Fibroblast of lung (primary cell): ENCODE measurements around the gene FAM170B. TPM values are rescaled to one million over a fixed set of nuclear protein-coding genes. Genes with fewer than 3 reads are reported as not detected.

Experiments used
- DNase-seq, 2 donors: peaks; one replicate each; pipeline versions ENCODE4 v3.0.0 to v3.0.0-alpha.2; 2010; ENCODE audit warnings: low read depth in 2 of 2
- H2AFZ ChIP-seq: 2 replicates; pipeline ENCODE4 v1.5.1; 2012; ENCODE audit warnings: low read length, control low read depth, inconsistent platforms
- H3K27ac ChIP-seq: 2 replicates; pipeline ENCODE4 v1.5.1; 2011; ENCODE audit warnings: low read length, control low read depth; ENCODE audit not compliant: insufficient read depth
- H3K27me3 ChIP-seq: 2 replicates; pipeline ENCODE4 v1.5.1; 2011; ENCODE audit warnings: mild to moderate bottlenecking, low read length; ENCODE audit not compliant: control insufficient read depth, insufficient read depth
- H3K36me3 ChIP-seq: 2 replicates; pipeline ENCODE4 v1.5.1; 2011; ENCODE audit warnings: low read length; ENCODE audit not compliant: control insufficient read depth, insufficient read depth
- H3K4me1 ChIP-seq: 2 replicates; pipeline ENCODE4 v1.5.1; 2011; ENCODE audit warnings: low read length; ENCODE audit not compliant: control insufficient read depth, insufficient read depth; ENCODE audit errors: extremely low read depth
- H3K4me2 ChIP-seq: 2 replicates; pipeline ENCODE4 v1.5.1; 2011; ENCODE audit warnings: low read length, control low read depth; ENCODE audit not compliant: insufficient read depth; ENCODE audit errors: extremely low read depth
- H3K4me3 ChIP-seq, 4 experiments: fragments of 200-600 bp in 1 of 4; sonication (generic) in 1 of 4; replicated peaks in 1 of 4; 2 replicates each; pipeline ENCODE4 v1.5.1; 2011 to 2016; ENCODE audit warnings: low read length in 4 of 4, low read depth in 3 of 4, mild to moderate bottlenecking in 3 of 4, control low read depth in 2 of 4, inconsistent platforms in 1 of 4, mixed read lengths in 1 of 4; ENCODE audit not compliant: insufficient read depth in 1 of 4; ENCODE audit errors: control extremely low read depth in 1 of 4
- H3K79me2 ChIP-seq: 2 replicates; pipeline ENCODE4 v1.5.1; 2012; ENCODE audit warnings: mild to moderate bottlenecking, low read length, inconsistent platforms; ENCODE audit not compliant: control insufficient read depth, insufficient read depth
- H3K9ac ChIP-seq: 2 replicates; pipeline ENCODE4 v1.5.1; 2011; ENCODE audit warnings: mild to moderate bottlenecking, low read length, control low read depth; ENCODE audit not compliant: insufficient read depth
- H3K9me3 ChIP-seq: 2 replicates; pipeline ENCODE4 v1.5.1; 2012; ENCODE audit warnings: low read depth, low read length; ENCODE audit not compliant: control insufficient read depth, insufficient read depth
- H4K20me1 ChIP-seq: 2 replicates; pipeline ENCODE4 v1.5.1; 2011; ENCODE audit warnings: low read length; ENCODE audit not compliant: control insufficient read depth, insufficient read depth; ENCODE audit errors: extremely low read depth
- EZH2 ChIP-seq: IDR thresholded peaks from 2 replicates; pipeline ENCODE4 v1.5.1; 2012; ENCODE audit warnings: low read length, control low read depth, mild to moderate bottlenecking; ENCODE audit errors: missing control alignments
- polyA plus RNA-seq, 2 donors: library from polyadenylated mRNA; depleted of rRNA in 1 of 2; stranded (reverse) in 1 of 2; unstranded in 1 of 2; fragments of >200 nt; gene quantifications; 2 replicates each; pipeline ENCODE4 v1.2.1, GENCODE V29; 2011 to 2012; ENCODE audit warnings: missing spikeins in 1 of 2
- total RNA-seq: library from RNA; depleted of rRNA; stranded (reverse); fragments of >200 nt; gene quantifications from 2 replicates; pipeline ENCODE4 v1.2.1, GENCODE V29; 2014
- TF ChIP-seq, protein P1 (sequence below), 2 donors: IDR thresholded peaks in 1 of 2; conservative IDR thresholded peaks in 1 of 2; 1 replicate in 1 of 2; 2 replicates in 1 of 2; pipeline ENCODE4 v1.5.1; 2011 to 2012; ENCODE audit warnings: low read length in 2 of 2, control low read depth in 1 of 2, inconsistent platforms in 1 of 2, low read depth in 1 of 2, mild to moderate bottlenecking in 1 of 2

FAM170B gene
- total and polyA plus RNA-seq, 2 donors (not counting 1 experiment from before 2014, with no cell fraction given): not detected

DNA sequence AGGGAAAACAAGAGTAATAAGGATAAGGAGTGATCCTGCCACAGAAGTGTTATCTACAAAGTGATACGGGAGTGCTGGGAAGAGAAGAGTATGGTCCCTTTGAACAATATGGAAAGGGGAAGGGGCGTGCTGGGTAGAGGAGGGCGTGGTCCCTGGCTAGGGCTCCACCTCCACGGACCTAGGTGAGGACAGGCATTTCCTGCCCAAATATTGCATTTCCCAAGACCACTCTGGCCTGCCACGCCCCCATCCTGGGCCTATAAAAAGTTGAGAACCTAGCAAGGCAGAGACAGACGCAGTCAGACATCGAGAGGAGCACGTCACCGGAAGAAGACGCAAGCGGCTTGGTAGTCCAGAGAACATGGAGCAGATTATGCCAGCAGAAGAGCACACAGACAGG is 41.3 kb downstream of the FAM170B start:
- Histone ChIP-seq H3K4me2 (no peak overlapping the region), H3K27me3 (no peaks in the 10 kb centered on the region), H3K79me2 (no peaks in the 10 kb centered on the region), H3K9ac (no peak overlapping the region), H3K27ac (no peak overlapping the region), H3K9me3 (no peaks in the 10 kb centered on the region), H3K4me3 (no peak overlapping the region), H3K4me1 (peaks cover 12% of the 10 kb centered on the region), H2AFZ (no peak overlapping the region), H3K36me3 (no peaks in the 10 kb centered on the region), H4K20me1 (no peaks in the 10 kb centered on the region)
- TF ChIP-seq, protein P1, sequence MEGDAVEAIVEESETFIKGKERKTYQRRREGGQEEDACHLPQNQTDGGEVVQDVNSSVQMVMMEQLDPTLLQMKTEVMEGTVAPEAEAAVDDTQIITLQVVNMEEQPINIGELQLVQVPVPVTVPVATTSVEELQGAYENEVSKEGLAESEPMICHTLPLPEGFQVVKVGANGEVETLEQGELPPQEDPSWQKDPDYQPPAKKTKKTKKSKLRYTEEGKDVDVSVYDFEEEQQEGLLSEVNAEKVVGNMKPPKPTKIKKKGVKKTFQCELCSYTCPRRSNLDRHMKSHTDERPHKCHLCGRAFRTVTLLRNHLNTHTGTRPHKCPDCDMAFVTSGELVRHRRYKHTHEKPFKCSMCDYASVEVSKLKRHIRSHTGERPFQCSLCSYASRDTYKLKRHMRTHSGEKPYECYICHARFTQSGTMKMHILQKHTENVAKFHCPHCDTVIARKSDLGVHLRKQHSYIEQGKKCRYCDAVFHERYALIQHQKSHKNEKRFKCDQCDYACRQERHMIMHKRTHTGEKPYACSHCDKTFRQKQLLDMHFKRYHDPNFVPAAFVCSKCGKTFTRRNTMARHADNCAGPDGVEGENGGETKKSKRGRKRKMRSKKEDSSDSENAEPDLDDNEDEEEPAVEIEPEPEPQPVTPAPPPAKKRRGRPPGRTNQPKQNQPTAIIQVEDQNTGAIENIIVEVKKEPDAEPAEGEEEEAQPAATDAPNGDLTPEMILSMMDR (conservative IDR thresholded peaks at IDR 0.05 in 1 of 2, IDR thresholded peaks at IDR 0.05 in 1 of 2; ENCODE audit: low read depth in 1 of 2, low read length in 2 of 2): no peak
- TF ChIP-seq EZH2: no peak
- DNase-seq: no peak

DNA sequence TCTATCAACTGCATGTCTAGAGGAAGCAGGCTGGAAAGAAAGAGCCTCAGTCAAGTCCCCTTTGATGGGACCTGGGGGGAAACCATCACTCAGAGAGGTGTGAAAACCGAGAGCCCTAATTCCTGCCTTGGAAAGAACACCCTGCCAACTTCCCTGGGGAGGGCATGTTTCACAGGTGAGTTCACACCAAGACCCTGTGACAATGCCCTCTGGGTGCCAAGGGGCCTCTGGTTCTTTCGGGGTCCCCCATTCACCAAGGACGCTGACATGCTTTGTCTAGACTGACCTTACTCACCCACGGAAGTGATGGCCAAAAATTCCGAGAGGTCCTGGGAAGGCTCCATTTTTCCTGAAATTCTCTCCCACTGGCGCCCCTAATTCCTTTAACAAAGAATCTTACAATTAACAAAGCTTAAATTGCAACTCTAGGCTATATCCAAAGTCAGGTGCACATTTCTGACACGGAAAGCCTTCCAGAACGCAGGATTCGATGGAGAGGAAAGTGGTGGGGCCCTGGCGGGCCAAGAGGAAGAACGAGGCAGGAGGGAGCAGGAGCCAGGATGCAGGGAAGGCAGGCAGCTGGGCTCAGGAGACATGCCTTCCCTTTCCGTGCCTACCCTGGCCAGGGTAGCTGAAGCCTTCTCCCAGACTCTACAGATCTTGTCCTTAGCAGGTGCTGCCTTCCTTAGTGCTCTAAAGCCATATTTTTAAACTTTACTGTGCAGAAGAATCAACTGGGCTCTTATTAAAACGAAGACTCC is 42.2 kb downstream of the FAM170B start:
- Histone ChIP-seq H3K27me3 (no peaks in the 10 kb centered on the region), H3K79me2 (no peaks in the 10 kb centered on the region), H3K9ac (no peak overlapping the region), H3K27ac (no peak overlapping the region), H3K4me3 (no peak overlapping the region), H3K4me2 (no peak overlapping the region), H4K20me1 (no peaks in the 10 kb centered on the region), H3K9me3 (no peaks in the 10 kb centered on the region), H2AFZ (no peak overlapping the region), H3K36me3 (no peaks in the 10 kb centered on the region), H3K4me1 (peaks cover 12% of the 10 kb centered on the region)
- no peak for DNase-seq
- TF ChIP-seq EZH2: no peak
- TF ChIP-seq, protein P1 (conservative IDR thresholded peaks at IDR 0.05 in 1 of 2, IDR thresholded peaks at IDR 0.05 in 1 of 2; ENCODE audit: low read depth in 1 of 2, low read length in 2 of 2): no peak

DNA sequence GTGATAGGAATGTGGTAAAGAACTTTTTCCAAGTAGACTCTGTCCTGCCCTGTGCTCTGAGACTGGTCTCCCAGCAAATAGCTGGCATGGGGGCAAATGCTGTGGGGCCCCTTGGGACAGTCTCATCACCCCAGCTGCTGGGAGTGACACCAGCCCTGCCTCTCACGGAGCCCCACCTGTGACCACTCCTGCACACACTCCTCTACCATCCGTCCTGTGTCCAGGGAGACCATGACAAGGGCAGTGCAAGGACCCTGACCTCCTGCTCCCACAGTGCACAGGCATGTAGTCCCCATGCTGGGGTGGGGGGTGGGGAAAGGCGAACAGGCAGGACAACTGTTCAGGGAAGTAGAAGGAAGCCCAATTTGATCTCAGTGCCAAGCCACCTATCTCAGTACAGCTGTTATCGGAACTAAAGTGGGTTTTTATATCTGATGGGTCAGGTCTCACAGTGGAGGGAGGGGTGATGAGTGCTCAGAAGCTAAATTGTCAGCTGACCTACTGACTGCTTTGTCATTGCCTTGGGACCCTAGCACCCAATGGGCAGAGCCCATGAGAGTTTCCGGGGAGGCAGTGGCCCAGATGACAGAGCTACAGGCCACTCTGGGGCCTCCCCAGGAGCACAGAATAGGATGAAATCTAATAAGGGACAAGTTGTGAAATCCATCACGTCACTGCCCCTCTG is 43.0 kb downstream of the FAM170B start:
- no peak overlapping the region for H2AFZ ChIP-seq
- H3K79me2 ChIP-seq: no peaks in the 10 kb centered on the region
- H3K9me3 ChIP-seq: no peaks in the 10 kb centered on the region
- no peak overlapping the region for H3K4me3 ChIP-seq
- H3K4me1 ChIP-seq: peaks cover 12% of the 10 kb centered on the region
- no peaks in the 10 kb centered on the region for H3K36me3 ChIP-seq
- DNase-seq: no peak
- H4K20me1 ChIP-seq: no peaks in the 10 kb centered on the region
- H3K27me3 ChIP-seq: no peaks in the 10 kb centered on the region
- TF ChIP-seq, protein P1 (conservative IDR thresholded peaks at IDR 0.05 in 1 of 2, IDR thresholded peaks at IDR 0.05 in 1 of 2; ENCODE audit: low read depth in 1 of 2, low read length in 2 of 2): no peak
- TF ChIP-seq EZH2: no peak
- H3K27ac ChIP-seq: no peak overlapping the region
- no peak overlapping the region for H3K9ac ChIP-seq
- H3K4me2 ChIP-seq: no peak overlapping the region
